LNCaP clone FGC (cell line): ENCODE data around the gene CKLF.

Source experiments
- DNase-seq: peaks from one replicate; pipeline ENCODE4 v3.0.0-alpha.2; 2011; ENCODE audit warnings: low read depth
- H3K4me3 ChIP-seq: 2 replicates; pipeline ENCODE4 v1.5.1; 2011; ENCODE audit warnings: mild to moderate bottlenecking, low read depth, low read length, control low read depth
- CTCF ChIP-seq: IDR thresholded peaks from 2 replicates; pipeline ENCODE4 v1.5.1; 2012; ENCODE audit warnings: mild to moderate bottlenecking; ENCODE audit not compliant: control insufficient read depth, insufficient read depth; ENCODE audit errors: extremely low read depth

Gene CKLF

GRCh38 chr16:66552286-66553177 lies at the start of gene CKLF:
Gene CKLF (plus strand): TSS chr16:66552576. CDS start chr16:66552716, 140 bp downstream.
- peak; percentile 50 for DNase-seq
- TF ChIP-seq CTCF, result no peak
- H3K4me3 ChIP-seq, result peak within 1 kb of the TSS; percentile 68

- no peak for TF ChIP-seq CTCF
- no peak overlapping the region for H3K4me3 ChIP-seq
- no peak for DNase-seq
Measured at GRCh38 chr16:66503030-66503429, 49.3 kb upstream of the CKLF start.

GRCh38 chr16:66503612-66504011 lies 48.8 kb upstream of the CKLF start:
- no peak for TF ChIP-seq CTCF
- no peak for DNase-seq
- H3K4me3 ChIP-seq, result no peak overlapping the region

GRCh38 chr16:66507731-66508239 lies 44.6 kb upstream of the CKLF start:
- DNase-seq, result no peak
- no peak overlapping the region for H3K4me3 ChIP-seq
- no peak for TF ChIP-seq CTCF

GRCh38 chr16:66508248-66508913 lies 44.0 kb upstream of the CKLF start:
- no peak for TF ChIP-seq CTCF
- DNase-seq, result peak; percentile 89
- H3K4me3 ChIP-seq, result no peak overlapping the region

GRCh38 chr16:66508914-66509496 lies 43.4 kb upstream of the CKLF start:
- no peak overlapping the region for H3K4me3 ChIP-seq
- TF ChIP-seq CTCF, result no peak
- no peak for DNase-seq
